Liver (tissue), 9 donors: ENCODE data around the gene PKD2L1. TPM values are rescaled to one million over a fixed set of nuclear protein-coding genes. Genes with fewer than 3 reads are reported as not detected.

Experiments used
- DNase-seq: peaks from one replicate; pipeline ENCODE4 v3.0.0-alpha.2; 2017; ENCODE audit warnings: low spot score
- H3K27ac ChIP-seq, 2 donors: one replicate each; pipeline ENCODE4 v1.7.0; 2013; ENCODE audit warnings: inconsistent platforms in 2 of 2, low read length in 2 of 2, control low read depth in 1 of 2, low read depth in 1 of 2, mild to moderate bottlenecking in 1 of 2
- H3K27me3 ChIP-seq, 4 donors: one replicate each; pipeline versions ENCODE4 v1.6.1 to v1.7.0; 2013; ENCODE audit warnings: low read length in 3 of 4, inconsistent platforms in 1 of 4, mild to moderate bottlenecking in 1 of 4, moderate library complexity in 1 of 4; ENCODE audit not compliant: control insufficient read depth in 4 of 4, insufficient read depth in 4 of 4
- H3K36me3 ChIP-seq, 4 donors: one replicate each; pipeline versions ENCODE4 v1.6.1 to v1.7.0; 2013; ENCODE audit warnings: low read length in 3 of 4, mild to moderate bottlenecking in 3 of 4, low read depth in 1 of 4, moderate library complexity in 1 of 4; ENCODE audit not compliant: control insufficient read depth in 4 of 4, insufficient read depth in 3 of 4
- H3K4me1 ChIP-seq, 4 donors: one replicate each; pipeline versions ENCODE4 v1.6.1 to v1.7.0; 2013; ENCODE audit warnings: low read length in 3 of 4, mild to moderate bottlenecking in 3 of 4, moderate library complexity in 1 of 4; ENCODE audit not compliant: control insufficient read depth in 4 of 4, insufficient read depth in 4 of 4
- H3K4me3 ChIP-seq, 3 donors: one replicate each; pipeline versions ENCODE4 v1.6.1 to v1.7.0; 2013; ENCODE audit warnings: low read length in 3 of 3, control low read depth in 1 of 3, low read depth in 1 of 3, mild to moderate bottlenecking in 1 of 3
- H3K9ac ChIP-seq, 2 donors: one replicate each; pipeline ENCODE4 v1.7.0; 2013; ENCODE audit warnings: low read length in 2 of 2, mild to moderate bottlenecking in 2 of 2, moderate library complexity in 2 of 2, control low read depth in 1 of 2, low read depth in 1 of 2
- H3K9me3 ChIP-seq, 4 donors: one replicate each; pipeline versions ENCODE4 v1.6.1 to v1.7.0; 2013; ENCODE audit warnings: low read length in 3 of 4; ENCODE audit not compliant: control insufficient read depth in 4 of 4
- ATF3 ChIP-seq: IDR thresholded peaks from 2 replicates; pipeline ENCODE4 v1.6.1; 2016; ENCODE audit warnings: antibody characterized with exemption
- EGR1 ChIP-seq, 2 donors: IDR thresholded peaks; 2 replicates each; pipeline ENCODE4 v1.6.1; 2016 to 2018; ENCODE audit warnings: antibody characterized with exemption in 2 of 2, low read depth in 2 of 2
- FOXA1 ChIP-seq: IDR thresholded peaks from 2 replicates; pipeline ENCODE4 v1.6.1; 2016; ENCODE audit warnings: antibody characterized with exemption
- FOXA2 ChIP-seq: IDR thresholded peaks from 2 replicates; pipeline ENCODE4 v1.6.1; 2016; ENCODE audit warnings: antibody characterized with exemption
- GABPA ChIP-seq, 2 donors: IDR thresholded peaks in 1 of 2; conservative IDR thresholded peaks in 1 of 2; 2 replicates each; pipeline ENCODE4 v1.6.1; 2016; ENCODE audit warnings: antibody characterized with exemption in 2 of 2, mild to moderate bottlenecking in 1 of 2, moderate library complexity in 1 of 2
- HNF4A ChIP-seq, 2 donors: conservative IDR thresholded peaks; 2 replicates each; pipeline ENCODE4 v1.6.1; 2016; ENCODE audit warnings: antibody characterized with exemption in 2 of 2, mild to moderate bottlenecking in 2 of 2
- HNF4G ChIP-seq: IDR thresholded peaks from 2 replicates; pipeline ENCODE4 v1.6.1; 2016; ENCODE audit warnings: antibody characterized with exemption
- JUND ChIP-seq, 2 donors: IDR thresholded peaks; 2 replicates each; pipeline ENCODE4 v1.6.1; 2016; ENCODE audit warnings: antibody characterized with exemption in 2 of 2
- MAX ChIP-seq: IDR thresholded peaks from 2 replicates; pipeline ENCODE4 v1.6.1; 2016; ENCODE audit warnings: antibody characterized with exemption
- NR2F2 ChIP-seq: IDR thresholded peaks from 2 replicates; pipeline ENCODE4 v1.6.1; 2016; ENCODE audit warnings: antibody characterized with exemption
- RAD21 ChIP-seq, 2 donors: IDR thresholded peaks; 2 replicates each; pipeline ENCODE4 v1.6.1; 2016; ENCODE audit warnings: antibody characterized with exemption in 2 of 2, mild to moderate bottlenecking in 2 of 2
- RXRA ChIP-seq, 2 donors: IDR thresholded peaks; 2 replicates each; pipeline ENCODE4 v1.6.1; 2017 to 2018; ENCODE audit warnings: antibody characterized with exemption in 2 of 2, mild to moderate bottlenecking in 1 of 2
- SP1 ChIP-seq: IDR thresholded peaks from 2 replicates; pipeline ENCODE4 v1.6.1; 2018; ENCODE audit warnings: antibody characterized with exemption, mild to moderate bottlenecking
- TAF1 ChIP-seq: conservative IDR thresholded peaks from 2 replicates; pipeline ENCODE4 v1.6.1; 2016; ENCODE audit warnings: antibody characterized with exemption, mild to moderate bottlenecking
- YY1 ChIP-seq: IDR thresholded peaks from 2 replicates; pipeline ENCODE4 v1.6.1; 2016; ENCODE audit warnings: antibody characterized with exemption, mild to moderate bottlenecking
- ZBTB33 ChIP-seq: IDR thresholded peaks from 2 replicates; pipeline ENCODE4 v1.6.1; 2016; ENCODE audit warnings: antibody characterized with exemption
- WGBS: extraction: QIAGEN DNeasy Blood & Tissue Kit; methylation state at CpG from one replicate; pipeline ENCODE4 v1.1.7; 2013; 5-methylcytosine and 5-hydroxymethylcytosine counted together
- polyA plus RNA-seq, 2 donors: library from polyadenylated mRNA; stranded (reverse) in 1 of 2; unstranded in 1 of 2; fragments of 200-250 nt in 1 of 2; fragments of >200 nt in 1 of 2; fragmentation: Nextera tagmentation in 1 of 2; extraction: Ambion mirVana in 1 of 2; gene quantifications; one replicate each; pipeline versions ENCODE4 v1.2.1 to v1.2.3, GENCODE V29; 2013 to 2015
- total RNA-seq, 2 donors: library from RNA; depleted of rRNA; stranded (reverse); fragments of >200 nt; gene quantifications; one replicate each; pipeline ENCODE4 v1.2.3, GENCODE V29; 2014
- TF ChIP-seq, protein P1 (sequence below): fragments of 150-350 bp; IDR thresholded peaks from 2 replicates; pipeline ENCODE4 v1.5.1; 2017; ENCODE audit warnings: improper control_type of control experiment, low read depth, low read length; ENCODE audit not compliant: missing input control
- TF ChIP-seq, protein P2 (sequence below): IDR thresholded peaks from 2 replicates; pipeline ENCODE4 v1.6.1; 2016; ENCODE audit warnings: antibody characterized with exemption, mild to moderate bottlenecking
- donor health status: healthy.
- donor health status: healthy.
- donor health status: healthy.
- donor health status: healthy.
- donor health status: healthy.

The PKD2L1 gene
- total and polyA plus RNA-seq, 4 donors = 0.06 to 0.15 (median 0.11) TPM

DNA sequence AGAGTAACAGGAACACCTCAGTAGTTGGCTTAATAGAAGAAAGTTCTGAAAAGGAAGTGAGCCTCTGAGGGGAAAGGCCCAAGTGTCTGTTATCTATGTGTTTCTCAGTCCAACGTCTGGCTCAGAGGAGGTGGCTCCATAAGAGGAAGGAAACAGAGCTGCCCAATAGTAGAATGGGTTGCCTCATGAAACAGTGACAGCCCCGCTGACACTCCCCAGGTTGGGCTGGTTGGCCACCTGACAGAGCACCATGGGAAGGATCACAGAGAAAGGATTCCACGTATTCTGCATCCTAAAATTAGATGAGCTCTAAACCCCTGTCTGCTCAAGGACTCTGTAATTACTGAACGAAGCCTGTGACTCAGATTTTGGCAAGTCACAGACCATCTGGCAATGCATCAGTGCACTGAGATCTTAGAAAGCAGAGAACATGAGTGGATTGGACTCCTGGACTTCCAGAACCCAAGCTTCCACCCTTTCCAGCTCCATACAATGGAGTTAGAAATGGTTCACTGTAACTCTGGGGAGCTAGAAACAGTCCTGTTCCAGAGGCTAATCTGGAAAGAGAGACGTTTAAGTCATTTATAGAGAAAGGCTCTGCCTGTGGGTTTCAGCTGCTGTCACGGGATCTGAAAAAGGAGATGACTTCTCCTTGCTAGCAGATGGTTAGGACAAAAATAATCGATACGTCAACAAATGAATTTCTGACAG lies 2.9 kb downstream of the PKD2L1 start:
- WGBS = 52% methylated on average over 8 of the region's 8 CpGs
- Histone ChIP-seq H3K9me3 (no peaks in the 10 kb centered on the region), H3K4me1 (no peaks in the 10 kb centered on the region), H3K27me3 (no peaks in the 10 kb centered on the region), H3K36me3 (no peaks in the 10 kb centered on the region), H3K27ac (no peak overlapping the region), H3K9ac (no peak overlapping the region), H3K4me3 (no peak overlapping the region)
- DNase-seq = no peak
- TF ChIP-seq MAX = no peak
- TF ChIP-seq GABPA (IDR thresholded peaks at IDR 0.05 in 1 of 2, conservative IDR thresholded peaks at IDR 0.05 in 1 of 2) = no peak
- TF ChIP-seq ZBTB33 = no peak
- TF ChIP-seq HNF4A (conservative IDR thresholded peaks at IDR 0.05) = no peak
- TF ChIP-seq FOXA1 = no peak
- TF ChIP-seq JUND (IDR thresholded peaks at IDR 0.05) = no peak
- TF ChIP-seq SP1 = no peak
- TF ChIP-seq, protein P1, sequence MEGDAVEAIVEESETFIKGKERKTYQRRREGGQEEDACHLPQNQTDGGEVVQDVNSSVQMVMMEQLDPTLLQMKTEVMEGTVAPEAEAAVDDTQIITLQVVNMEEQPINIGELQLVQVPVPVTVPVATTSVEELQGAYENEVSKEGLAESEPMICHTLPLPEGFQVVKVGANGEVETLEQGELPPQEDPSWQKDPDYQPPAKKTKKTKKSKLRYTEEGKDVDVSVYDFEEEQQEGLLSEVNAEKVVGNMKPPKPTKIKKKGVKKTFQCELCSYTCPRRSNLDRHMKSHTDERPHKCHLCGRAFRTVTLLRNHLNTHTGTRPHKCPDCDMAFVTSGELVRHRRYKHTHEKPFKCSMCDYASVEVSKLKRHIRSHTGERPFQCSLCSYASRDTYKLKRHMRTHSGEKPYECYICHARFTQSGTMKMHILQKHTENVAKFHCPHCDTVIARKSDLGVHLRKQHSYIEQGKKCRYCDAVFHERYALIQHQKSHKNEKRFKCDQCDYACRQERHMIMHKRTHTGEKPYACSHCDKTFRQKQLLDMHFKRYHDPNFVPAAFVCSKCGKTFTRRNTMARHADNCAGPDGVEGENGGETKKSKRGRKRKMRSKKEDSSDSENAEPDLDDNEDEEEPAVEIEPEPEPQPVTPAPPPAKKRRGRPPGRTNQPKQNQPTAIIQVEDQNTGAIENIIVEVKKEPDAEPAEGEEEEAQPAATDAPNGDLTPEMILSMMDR = no peak
- no peak for TF ChIP-seq FOXA2
- no peak for TF ChIP-seq HNF4G
- TF ChIP-seq, protein P2, sequence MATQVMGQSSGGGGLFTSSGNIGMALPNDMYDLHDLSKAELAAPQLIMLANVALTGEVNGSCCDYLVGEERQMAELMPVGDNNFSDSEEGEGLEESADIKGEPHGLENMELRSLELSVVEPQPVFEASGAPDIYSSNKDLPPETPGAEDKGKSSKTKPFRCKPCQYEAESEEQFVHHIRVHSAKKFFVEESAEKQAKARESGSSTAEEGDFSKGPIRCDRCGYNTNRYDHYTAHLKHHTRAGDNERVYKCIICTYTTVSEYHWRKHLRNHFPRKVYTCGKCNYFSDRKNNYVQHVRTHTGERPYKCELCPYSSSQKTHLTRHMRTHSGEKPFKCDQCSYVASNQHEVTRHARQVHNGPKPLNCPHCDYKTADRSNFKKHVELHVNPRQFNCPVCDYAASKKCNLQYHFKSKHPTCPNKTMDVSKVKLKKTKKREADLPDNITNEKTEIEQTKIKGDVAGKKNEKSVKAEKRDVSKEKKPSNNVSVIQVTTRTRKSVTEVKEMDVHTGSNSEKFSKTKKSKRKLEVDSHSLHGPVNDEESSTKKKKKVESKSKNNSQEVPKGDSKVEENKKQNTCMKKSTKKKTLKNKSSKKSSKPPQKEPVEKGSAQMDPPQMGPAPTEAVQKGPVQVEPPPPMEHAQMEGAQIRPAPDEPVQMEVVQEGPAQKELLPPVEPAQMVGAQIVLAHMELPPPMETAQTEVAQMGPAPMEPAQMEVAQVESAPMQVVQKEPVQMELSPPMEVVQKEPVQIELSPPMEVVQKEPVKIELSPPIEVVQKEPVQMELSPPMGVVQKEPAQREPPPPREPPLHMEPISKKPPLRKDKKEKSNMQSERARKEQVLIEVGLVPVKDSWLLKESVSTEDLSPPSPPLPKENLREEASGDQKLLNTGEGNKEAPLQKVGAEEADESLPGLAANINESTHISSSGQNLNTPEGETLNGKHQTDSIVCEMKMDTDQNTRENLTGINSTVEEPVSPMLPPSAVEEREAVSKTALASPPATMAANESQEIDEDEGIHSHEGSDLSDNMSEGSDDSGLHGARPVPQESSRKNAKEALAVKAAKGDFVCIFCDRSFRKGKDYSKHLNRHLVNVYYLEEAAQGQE = no peak
- no peak for TF ChIP-seq YY1
- TF ChIP-seq ATF3 = no peak
- TF ChIP-seq RXRA (IDR thresholded peaks at IDR 0.05) = no peak
- TF ChIP-seq EGR1 (IDR thresholded peaks at IDR 0.05; ENCODE audit: low read depth in 2 of 2) = no peak
- no peak for TF ChIP-seq RAD21 (IDR thresholded peaks at IDR 0.05)
- TF ChIP-seq TAF1 = no peak
- no peak for TF ChIP-seq NR2F2
